ENCODE data around the gene STUM.
"Not testable (repeated sequence)": the region's sequence is repeated elsewhere in the genome, so short reads cannot be mapped to it uniquely, and the experiment has no call there.

STUM gene

GRCh38 chr1:226617109-226617508 is 68.5 kb downstream of the STUM start:
- TF ChIP-seq, protein P1, sequence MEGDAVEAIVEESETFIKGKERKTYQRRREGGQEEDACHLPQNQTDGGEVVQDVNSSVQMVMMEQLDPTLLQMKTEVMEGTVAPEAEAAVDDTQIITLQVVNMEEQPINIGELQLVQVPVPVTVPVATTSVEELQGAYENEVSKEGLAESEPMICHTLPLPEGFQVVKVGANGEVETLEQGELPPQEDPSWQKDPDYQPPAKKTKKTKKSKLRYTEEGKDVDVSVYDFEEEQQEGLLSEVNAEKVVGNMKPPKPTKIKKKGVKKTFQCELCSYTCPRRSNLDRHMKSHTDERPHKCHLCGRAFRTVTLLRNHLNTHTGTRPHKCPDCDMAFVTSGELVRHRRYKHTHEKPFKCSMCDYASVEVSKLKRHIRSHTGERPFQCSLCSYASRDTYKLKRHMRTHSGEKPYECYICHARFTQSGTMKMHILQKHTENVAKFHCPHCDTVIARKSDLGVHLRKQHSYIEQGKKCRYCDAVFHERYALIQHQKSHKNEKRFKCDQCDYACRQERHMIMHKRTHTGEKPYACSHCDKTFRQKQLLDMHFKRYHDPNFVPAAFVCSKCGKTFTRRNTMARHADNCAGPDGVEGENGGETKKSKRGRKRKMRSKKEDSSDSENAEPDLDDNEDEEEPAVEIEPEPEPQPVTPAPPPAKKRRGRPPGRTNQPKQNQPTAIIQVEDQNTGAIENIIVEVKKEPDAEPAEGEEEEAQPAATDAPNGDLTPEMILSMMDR (conservative IDR thresholded peaks at IDR 0.05; ENCODE audit: low read depth, low read length): no peak
- no peak for DNase-seq (ENCODE audit: low read depth)
- no peak overlapping the region for H3K4me3 ChIP-seq (ENCODE audit: low read length)

- not testable (repeated sequence) for H3K4me3 ChIP-seq (ENCODE audit: low read length); DNase-seq (ENCODE audit: low read depth)
These were observed 69.2 kb downstream of the STUM start for GRCh38 chr1:226617719-226618118.

GRCh38 chr1:226618380-226618779 is 69.8 kb downstream of the STUM start:
- TF ChIP-seq, protein P1 (conservative IDR thresholded peaks at IDR 0.05; ENCODE audit: low read depth, low read length): no peak
- H3K4me3 ChIP-seq (ENCODE audit: low read length): no peak overlapping the region
- DNase-seq (ENCODE audit: low read depth): no peak

- no peak overlapping the region for H3K4me3 ChIP-seq (ENCODE audit: low read length)
- no peak for DNase-seq (ENCODE audit: low read depth)
- TF ChIP-seq, protein P1 (conservative IDR thresholded peaks at IDR 0.05; ENCODE audit: low read depth, low read length): no peak
These were observed 70.5 kb downstream of the STUM start for GRCh38 chr1:226619031-226619430.

DNA sequence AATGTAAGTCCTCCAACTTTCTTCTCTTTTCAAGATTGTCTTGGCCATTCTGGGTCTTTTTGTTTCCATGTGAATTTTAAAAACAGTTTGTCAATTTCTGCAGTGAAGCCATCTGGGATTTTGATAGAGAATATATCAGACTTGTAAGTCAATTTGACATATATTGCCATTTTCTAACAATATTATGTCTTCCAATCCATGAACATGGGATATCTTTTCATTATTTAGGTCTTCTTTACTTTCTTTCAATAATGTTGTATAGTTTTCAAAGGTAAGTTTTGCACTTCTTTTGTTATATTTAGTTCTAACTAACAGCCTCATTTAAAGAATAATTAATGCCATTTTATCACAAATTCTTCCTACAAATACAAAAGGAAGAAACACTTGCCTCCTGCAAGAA is 73.4 kb downstream of the STUM start:
- no peak for DNase-seq (ENCODE audit: low read depth)
- TF ChIP-seq, protein P1 (conservative IDR thresholded peaks at IDR 0.05; ENCODE audit: low read depth, low read length): no peak
- no peak overlapping the region for H3K4me3 ChIP-seq (ENCODE audit: low read length)

DNA sequence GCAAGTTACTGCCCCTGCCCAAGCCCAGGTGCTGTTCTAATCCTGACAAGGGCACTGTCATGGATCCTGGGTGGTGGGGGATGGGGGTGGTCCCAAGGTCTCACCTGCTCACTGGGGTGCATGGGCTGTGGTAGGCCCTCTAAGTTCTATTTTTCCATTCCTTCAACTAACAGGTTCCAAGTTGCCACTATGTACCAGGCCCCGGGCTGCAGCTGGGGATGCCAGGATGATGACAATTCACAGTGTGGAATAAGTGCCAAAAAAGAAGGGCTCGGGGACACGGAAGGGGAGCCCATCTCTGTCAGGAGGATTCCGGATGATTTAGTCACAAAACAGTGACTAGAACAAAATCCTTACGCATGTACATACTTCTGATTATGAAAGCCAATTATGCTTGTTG is 76.0 kb downstream of the STUM start:
- H3K4me3 ChIP-seq (ENCODE audit: low read length): no peak overlapping the region
- TF ChIP-seq, protein P1 (conservative IDR thresholded peaks at IDR 0.05; ENCODE audit: low read depth, low read length): no peak
- DNase-seq (ENCODE audit: low read depth): no peak

DNA sequence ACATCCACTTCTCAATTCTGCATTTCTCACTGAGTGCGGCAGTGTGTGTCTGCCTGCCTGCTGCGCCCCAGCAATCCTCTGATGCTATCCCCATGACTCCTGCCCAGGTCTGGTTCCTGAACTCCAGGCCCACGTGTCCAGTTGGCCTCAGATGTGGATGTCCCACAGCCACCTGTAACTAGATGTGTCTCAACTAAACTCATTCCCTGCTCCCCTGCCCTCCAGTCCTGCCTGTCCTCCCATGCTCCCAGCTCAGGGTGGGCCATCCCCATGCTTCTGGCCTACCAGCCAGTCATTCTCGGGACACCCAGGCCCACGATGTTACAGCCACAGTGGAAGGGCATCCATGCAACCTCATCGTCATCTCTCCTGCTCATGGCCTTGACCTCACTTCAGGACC is 76.8 kb downstream of the STUM start:
- TF ChIP-seq, protein P1 (conservative IDR thresholded peaks at IDR 0.05; ENCODE audit: low read depth, low read length): no peak
- H3K4me3 ChIP-seq (ENCODE audit: low read length): no peak overlapping the region
- no peak for DNase-seq (ENCODE audit: low read depth)
